Prostate gland (tissue), 2 donors: ENCODE measurements around the gene ZNF253.

ENCODE experiments used
- POLR2AphosphoS5 ChIP-seq: sonication (generic); formaldehyde crosslinking; IDR thresholded peaks from one replicate; pipeline ENCODE4 v1.6.1; 2017; ENCODE audit warnings: antibody characterized with exemption
- TF ChIP-seq, protein P1 (sequence below), 4 experiments: fragments of 200-600 bp in 2 of 4; fragments of 450-650 bp in 2 of 4; sonication (generic) in 2 of 4; IDR thresholded peaks; 1 replicate in 3 of 4; 2 replicates in 1 of 4; pipeline ENCODE4 v1.5.1; 2016 to 2019; ENCODE audit warnings: antibody characterized with exemption in 4 of 4, mild to moderate bottlenecking in 2 of 4, moderate library complexity in 2 of 4

DNA sequence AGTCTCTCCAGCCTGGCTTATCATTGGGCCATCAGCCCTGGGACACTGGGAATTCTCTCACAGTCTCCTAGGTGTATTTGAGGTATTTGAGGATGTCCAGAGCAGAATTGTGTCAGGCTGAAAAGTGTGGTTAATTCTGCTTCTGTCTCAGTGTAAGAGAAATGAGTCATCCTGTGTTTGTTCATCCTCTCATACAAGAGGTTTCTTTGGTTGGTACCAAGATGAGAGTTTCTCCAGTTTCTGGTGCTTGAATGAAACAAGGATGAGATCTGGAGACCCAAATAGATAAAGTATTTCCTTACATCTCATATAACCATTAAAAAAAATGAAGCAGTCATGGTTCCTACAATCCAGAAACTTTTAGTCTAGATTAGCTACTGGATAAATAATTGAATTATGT is 7.7 kb downstream of the ZNF253 start:
- TF ChIP-seq, protein P1, sequence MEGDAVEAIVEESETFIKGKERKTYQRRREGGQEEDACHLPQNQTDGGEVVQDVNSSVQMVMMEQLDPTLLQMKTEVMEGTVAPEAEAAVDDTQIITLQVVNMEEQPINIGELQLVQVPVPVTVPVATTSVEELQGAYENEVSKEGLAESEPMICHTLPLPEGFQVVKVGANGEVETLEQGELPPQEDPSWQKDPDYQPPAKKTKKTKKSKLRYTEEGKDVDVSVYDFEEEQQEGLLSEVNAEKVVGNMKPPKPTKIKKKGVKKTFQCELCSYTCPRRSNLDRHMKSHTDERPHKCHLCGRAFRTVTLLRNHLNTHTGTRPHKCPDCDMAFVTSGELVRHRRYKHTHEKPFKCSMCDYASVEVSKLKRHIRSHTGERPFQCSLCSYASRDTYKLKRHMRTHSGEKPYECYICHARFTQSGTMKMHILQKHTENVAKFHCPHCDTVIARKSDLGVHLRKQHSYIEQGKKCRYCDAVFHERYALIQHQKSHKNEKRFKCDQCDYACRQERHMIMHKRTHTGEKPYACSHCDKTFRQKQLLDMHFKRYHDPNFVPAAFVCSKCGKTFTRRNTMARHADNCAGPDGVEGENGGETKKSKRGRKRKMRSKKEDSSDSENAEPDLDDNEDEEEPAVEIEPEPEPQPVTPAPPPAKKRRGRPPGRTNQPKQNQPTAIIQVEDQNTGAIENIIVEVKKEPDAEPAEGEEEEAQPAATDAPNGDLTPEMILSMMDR (IDR thresholded peaks at IDR 0.05), result no peak
- TF ChIP-seq POLR2AphosphoS5, result no peak
